Measurements from ENCODE around the gene PABPN1L. TPM values are rescaled to one million over a fixed set of nuclear protein-coding genes. Genes with fewer than 3 reads are reported as not detected.
A peak's percentile ranks its signal among the peaks of the same experiment; 100 is the strongest.

PABPN1L gene
- total and polyA plus RNA-seq, 2 of the 13 experiments (the other 11 are each of a cell fraction or from before 2014, with no cell fraction given): not detected

GRCh38 chr16:88821168-88821850 is 45.2 kb downstream of the PABPN1L start (continued):
- TF ChIP-seq PREB (CRISPR knock-in tag; IDR thresholded peaks at IDR 0.05): no peak
- no peak for TF ChIP-seq KAT8 (CRISPR knock-in tag; IDR thresholded peaks at IDR 0.05)
- TF ChIP-seq, protein P1, sequence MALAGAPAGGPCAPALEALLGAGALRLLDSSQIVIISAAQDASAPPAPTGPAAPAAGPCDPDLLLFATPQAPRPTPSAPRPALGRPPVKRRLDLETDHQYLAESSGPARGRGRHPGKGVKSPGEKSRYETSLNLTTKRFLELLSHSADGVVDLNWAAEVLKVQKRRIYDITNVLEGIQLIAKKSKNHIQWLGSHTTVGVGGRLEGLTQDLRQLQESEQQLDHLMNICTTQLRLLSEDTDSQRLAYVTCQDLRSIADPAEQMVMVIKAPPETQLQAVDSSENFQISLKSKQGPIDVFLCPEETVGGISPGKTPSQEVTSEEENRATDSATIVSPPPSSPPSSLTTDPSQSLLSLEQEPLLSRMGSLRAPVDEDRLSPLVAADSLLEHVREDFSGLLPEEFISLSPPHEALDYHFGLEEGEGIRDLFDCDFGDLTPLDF (CRISPR knock-in tag; IDR thresholded peaks at IDR 0.05): no peak
- TF ChIP-seq CEBPG (CRISPR knock-in tag; IDR thresholded peaks at IDR 0.05): no peak
- no peak for TF ChIP-seq AGO1 (IDR thresholded peaks at IDR 0.05; ENCODE audit: low read depth, low read length, poor library complexity, severe bottlenecking)
- TF ChIP-seq, protein P2, sequence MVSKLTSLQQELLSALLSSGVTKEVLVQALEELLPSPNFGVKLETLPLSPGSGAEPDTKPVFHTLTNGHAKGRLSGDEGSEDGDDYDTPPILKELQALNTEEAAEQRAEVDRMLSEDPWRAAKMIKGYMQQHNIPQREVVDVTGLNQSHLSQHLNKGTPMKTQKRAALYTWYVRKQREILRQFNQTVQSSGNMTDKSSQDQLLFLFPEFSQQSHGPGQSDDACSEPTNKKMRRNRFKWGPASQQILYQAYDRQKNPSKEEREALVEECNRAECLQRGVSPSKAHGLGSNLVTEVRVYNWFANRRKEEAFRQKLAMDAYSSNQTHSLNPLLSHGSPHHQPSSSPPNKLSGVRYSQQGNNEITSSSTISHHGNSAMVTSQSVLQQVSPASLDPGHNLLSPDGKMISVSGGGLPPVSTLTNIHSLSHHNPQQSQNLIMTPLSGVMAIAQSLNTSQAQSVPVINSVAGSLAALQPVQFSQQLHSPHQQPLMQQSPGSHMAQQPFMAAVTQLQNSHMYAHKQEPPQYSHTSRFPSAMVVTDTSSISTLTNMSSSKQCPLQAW (CRISPR knock-in tag; IDR thresholded peaks at IDR 0.05): no peak
- no peak for TF ChIP-seq RAD51 (IDR thresholded peaks at IDR 0.05; ENCODE audit: borderline replicate concordance)
- TF ChIP-seq ARNT2 (CRISPR knock-in tag; IDR thresholded peaks at IDR 0.05; ENCODE audit: low read depth): no peak
- no peak for TF ChIP-seq ZNF484 (CRISPR knock-in tag; IDR thresholded peaks at IDR 0.05; ENCODE audit: borderline replicate concordance, low read depth)
- TF ChIP-seq ZSCAN20 (CRISPR knock-in tag; IDR thresholded peaks at IDR 0.05; ENCODE audit: borderline replicate concordance): no peak
- TF ChIP-seq, protein P3, sequence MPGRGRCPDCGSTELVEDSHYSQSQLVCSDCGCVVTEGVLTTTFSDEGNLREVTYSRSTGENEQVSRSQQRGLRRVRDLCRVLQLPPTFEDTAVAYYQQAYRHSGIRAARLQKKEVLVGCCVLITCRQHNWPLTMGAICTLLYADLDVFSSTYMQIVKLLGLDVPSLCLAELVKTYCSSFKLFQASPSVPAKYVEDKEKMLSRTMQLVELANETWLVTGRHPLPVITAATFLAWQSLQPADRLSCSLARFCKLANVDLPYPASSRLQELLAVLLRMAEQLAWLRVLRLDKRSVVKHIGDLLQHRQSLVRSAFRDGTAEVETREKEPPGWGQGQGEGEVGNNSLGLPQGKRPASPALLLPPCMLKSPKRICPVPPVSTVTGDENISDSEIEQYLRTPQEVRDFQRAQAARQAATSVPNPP (CRISPR knock-in tag; IDR thresholded peaks at IDR 0.05): no peak
- TF ChIP-seq YEATS4 (CRISPR knock-in tag; IDR thresholded peaks at IDR 0.05; ENCODE audit: borderline replicate concordance): no peak
- no peak for TF ChIP-seq SALL1 (CRISPR knock-in tag; IDR thresholded peaks at IDR 0.05)
- TF ChIP-seq, protein P4, sequence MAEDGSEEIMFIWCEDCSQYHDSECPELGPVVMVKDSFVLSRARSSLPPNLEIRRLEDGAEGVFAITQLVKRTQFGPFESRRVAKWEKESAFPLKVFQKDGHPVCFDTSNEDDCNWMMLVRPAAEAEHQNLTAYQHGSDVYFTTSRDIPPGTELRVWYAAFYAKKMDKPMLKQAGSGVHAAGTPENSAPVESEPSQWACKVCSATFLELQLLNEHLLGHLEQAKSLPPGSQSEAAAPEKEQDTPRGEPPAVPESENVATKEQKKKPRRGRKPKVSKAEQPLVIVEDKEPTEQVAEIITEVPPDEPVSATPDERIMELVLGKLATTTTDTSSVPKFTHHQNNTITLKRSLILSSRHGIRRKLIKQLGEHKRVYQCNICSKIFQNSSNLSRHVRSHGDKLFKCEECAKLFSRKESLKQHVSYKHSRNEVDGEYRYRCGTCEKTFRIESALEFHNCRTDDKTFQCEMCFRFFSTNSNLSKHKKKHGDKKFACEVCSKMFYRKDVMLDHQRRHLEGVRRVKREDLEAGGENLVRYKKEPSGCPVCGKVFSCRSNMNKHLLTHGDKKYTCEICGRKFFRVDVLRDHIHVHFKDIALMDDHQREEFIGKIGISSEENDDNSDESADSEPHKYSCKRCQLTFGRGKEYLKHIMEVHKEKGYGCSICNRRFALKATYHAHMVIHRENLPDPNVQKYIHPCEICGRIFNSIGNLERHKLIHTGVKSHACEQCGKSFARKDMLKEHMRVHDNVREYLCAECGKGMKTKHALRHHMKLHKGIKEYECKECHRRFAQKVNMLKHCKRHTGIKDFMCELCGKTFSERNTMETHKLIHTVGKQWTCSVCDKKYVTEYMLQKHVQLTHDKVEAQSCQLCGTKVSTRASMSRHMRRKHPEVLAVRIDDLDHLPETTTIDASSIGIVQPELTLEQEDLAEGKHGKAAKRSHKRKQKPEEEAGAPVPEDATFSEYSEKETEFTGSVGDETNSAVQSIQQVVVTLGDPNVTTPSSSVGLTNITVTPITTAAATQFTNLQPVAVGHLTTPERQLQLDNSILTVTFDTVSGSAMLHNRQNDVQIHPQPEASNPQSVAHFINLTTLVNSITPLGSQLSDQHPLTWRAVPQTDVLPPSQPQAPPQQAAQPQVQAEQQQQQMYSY (CRISPR knock-in tag; IDR thresholded peaks at IDR 0.05): no peak
- TF ChIP-seq RFX5 (IDR thresholded peaks at IDR 0.05; ENCODE audit: low read depth, low read length): no peak
- no peak for TF ChIP-seq MLLT10 (CRISPR knock-in tag; IDR thresholded peaks at IDR 0.05)
- TF ChIP-seq GATAD2A (CRISPR knock-in tag; IDR thresholded peaks at IDR 0.05): no peak
- TF ChIP-seq SNAPC2 (CRISPR knock-in tag; IDR thresholded peaks at IDR 0.05): no peak
- TF ChIP-seq MIER2 (CRISPR knock-in tag; IDR thresholded peaks at IDR 0.05): no peak
- TF ChIP-seq KLF15 (CRISPR knock-in tag; IDR thresholded peaks at IDR 0.05; ENCODE audit: borderline replicate concordance): no peak
- no peak for TF ChIP-seq HNRNPLL (IDR thresholded peaks at IDR 0.05; ENCODE audit: low read depth, low read length, poor library complexity, severe bottlenecking)
- TF ChIP-seq RXRA (CRISPR knock-in tag; IDR thresholded peaks at IDR 0.05): peak; percentile 38; the same call in 1 of the 2 replicates
- TF ChIP-seq JUND (CRISPR knock-in tag; IDR thresholded peaks at IDR 0.05): no peak

Data from HepG2 (cell line).